HG02623 (cell line): ENCODE results near the gene TSPAN9.

Source experiments
- ATAC-seq: cut with Tn5 transposase; IDR thresholded peaks from one replicate; pipeline ENCODE4 v1.9.1; 2021; ENCODE audit warnings: moderate library complexity; ENCODE audit not compliant: unreplicated experiment

TSPAN9 gene

GRCh38 chr12:3137814-3138445 is 60.8 kb downstream of the TSPAN9 start:
- ATAC-seq, result no peak

- no peak for ATAC-seq
These were observed 61.8 kb downstream of the TSPAN9 start for GRCh38 chr12:3138941-3139511.

- no peak for ATAC-seq
These were observed 62.6 kb downstream of the TSPAN9 start for GRCh38 chr12:3139760-3140159.

GRCh38 chr12:3140284-3140683 is 63.1 kb downstream of the TSPAN9 start:
- no peak for ATAC-seq

- no peak for ATAC-seq
These were observed 64.5 kb downstream of the TSPAN9 start for GRCh38 chr12:3141339-3142321.

- ATAC-seq, result no peak
These were observed 65.2 kb downstream of the TSPAN9 start for GRCh38 chr12:3142386-3142785.

- no peak for ATAC-seq
These were observed 67.3 kb downstream of the TSPAN9 start for GRCh38 chr12:3144495-3144894.

- no peak for ATAC-seq
These were observed 67.9 kb downstream of the TSPAN9 start for GRCh38 chr12:3145033-3145432.

GRCh38 chr12:3145546-3146310 is 68.5 kb downstream of the TSPAN9 start:
- ATAC-seq, result no peak

GRCh38 chr12:3147260-3147659 is 70.1 kb downstream of the TSPAN9 start:
- ATAC-seq, result no peak

GRCh38 chr12:3148366-3149000 is 71.3 kb downstream of the TSPAN9 start:
- ATAC-seq, result no peak

GRCh38 chr12:3149515-3150307 is 72.5 kb downstream of the TSPAN9 start:
- ATAC-seq, result no peak

GRCh38 chr12:3150308-3150670 is 73.1 kb downstream of the TSPAN9 start:
- no peak for ATAC-seq

- ATAC-seq, result no peak
These were observed 74.0 kb downstream of the TSPAN9 start for GRCh38 chr12:3150931-3151835.

- no peak for ATAC-seq
These were observed 74.9 kb downstream of the TSPAN9 start for GRCh38 chr12:3152011-3152511.

- ATAC-seq, result no peak
These were observed 75.7 kb downstream of the TSPAN9 start for GRCh38 chr12:3152892-3153291.

GRCh38 chr12:3154006-3154405 is 76.8 kb downstream of the TSPAN9 start:
- ATAC-seq, result no peak

- no peak for ATAC-seq
These were observed 78.7 kb downstream of the TSPAN9 start for GRCh38 chr12:3155702-3156370.
